Ishikawa (cell line): Measurements from ENCODE around the gene MATN1.

ENCODE experiments used
- CREB1 ChIP-seq: IDR thresholded peaks from 2 replicates; pipeline ENCODE4 v1.6.1; 2012; ENCODE audit warnings: low read depth
- EGR1 ChIP-seq: IDR thresholded peaks from 2 replicates; pipeline ENCODE4 v1.6.1; 2012
- FOXM1 ChIP-seq: IDR thresholded peaks from 2 replicates; pipeline ENCODE4 v1.6.1; 2012; ENCODE audit warnings: low read depth, borderline replicate concordance
- RAD21 ChIP-seq: IDR thresholded peaks from 2 replicates; pipeline ENCODE4 v1.6.1; 2012; ENCODE audit warnings: low read depth
- REST ChIP-seq: IDR thresholded peaks from 2 replicates; pipeline ENCODE4 v1.6.1; 2012; ENCODE audit warnings: low read depth, mild to moderate bottlenecking
- TAF1 ChIP-seq: IDR thresholded peaks from 2 replicates; pipeline ENCODE4 v1.6.1; 2012; ENCODE audit warnings: low read depth, mild to moderate bottlenecking
- YY1 ChIP-seq: IDR thresholded peaks from 2 replicates; pipeline ENCODE4 v1.6.1; 2012; ENCODE audit warnings: low read depth
- TF ChIP-seq, protein P1 (sequence below): IDR thresholded peaks from 2 replicates; pipeline ENCODE4 v1.6.1; 2012
- TF ChIP-seq, protein P2 (sequence below): IDR thresholded peaks from 2 replicates; pipeline ENCODE4 v1.6.1; 2012

- TF ChIP-seq RAD21, result no peak
- TF ChIP-seq REST, result no peak
- TF ChIP-seq, protein P1, sequence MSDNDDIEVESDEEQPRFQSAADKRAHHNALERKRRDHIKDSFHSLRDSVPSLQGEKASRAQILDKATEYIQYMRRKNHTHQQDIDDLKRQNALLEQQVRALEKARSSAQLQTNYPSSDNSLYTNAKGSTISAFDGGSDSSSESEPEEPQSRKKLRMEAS, result no peak
- TF ChIP-seq EGR1, result no peak
- TF ChIP-seq TAF1, result no peak
- no peak for TF ChIP-seq YY1
- TF ChIP-seq CREB1, result no peak
- TF ChIP-seq FOXM1, result no peak
- TF ChIP-seq, protein P2, sequence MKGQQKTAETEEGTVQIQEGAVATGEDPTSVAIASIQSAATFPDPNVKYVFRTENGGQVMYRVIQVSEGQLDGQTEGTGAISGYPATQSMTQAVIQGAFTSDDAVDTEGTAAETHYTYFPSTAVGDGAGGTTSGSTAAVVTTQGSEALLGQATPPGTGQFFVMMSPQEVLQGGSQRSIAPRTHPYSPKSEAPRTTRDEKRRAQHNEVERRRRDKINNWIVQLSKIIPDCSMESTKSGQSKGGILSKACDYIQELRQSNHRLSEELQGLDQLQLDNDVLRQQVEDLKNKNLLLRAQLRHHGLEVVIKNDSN, result no peak
Observed at GRCh38 chr1:30742300-30742962, 19.0 kb upstream of the MATN1 start.
